C1 segment of cervical spinal cord (tissue), 14 donors: ENCODE measurements around the gene RPL29.

Experiments used
- DNase-seq, 14 donors: peaks; one replicate each; lab custom pipeline; 2025; lab: John Stamatoyannopoulos, UW

The RPL29 gene

GRCh38 chr3:51947215-51947900, 48.3 kb downstream of the RPL29 start:
- no peak for DNase-seq

GRCh38 chr3:51946796-51947195, 48.9 kb downstream of the RPL29 start:
- no peak for DNase-seq

- DNase-seq, result no peak
Measured at GRCh38 chr3:51945926-51946705, 49.6 kb downstream of the RPL29 start.

- no peak for DNase-seq
Measured at GRCh38 chr3:51945031-51945840, 50.5 kb downstream of the RPL29 start.

- no peak for DNase-seq
Measured at GRCh38 chr3:51944451-51945021, 51.2 kb downstream of the RPL29 start.
